ENCODE results near the gene SRRM1.
"Not testable (repeated sequence)": the region's sequence is repeated elsewhere in the genome, so short reads cannot be mapped to it uniquely, and the experiment has no call there.

DNA sequence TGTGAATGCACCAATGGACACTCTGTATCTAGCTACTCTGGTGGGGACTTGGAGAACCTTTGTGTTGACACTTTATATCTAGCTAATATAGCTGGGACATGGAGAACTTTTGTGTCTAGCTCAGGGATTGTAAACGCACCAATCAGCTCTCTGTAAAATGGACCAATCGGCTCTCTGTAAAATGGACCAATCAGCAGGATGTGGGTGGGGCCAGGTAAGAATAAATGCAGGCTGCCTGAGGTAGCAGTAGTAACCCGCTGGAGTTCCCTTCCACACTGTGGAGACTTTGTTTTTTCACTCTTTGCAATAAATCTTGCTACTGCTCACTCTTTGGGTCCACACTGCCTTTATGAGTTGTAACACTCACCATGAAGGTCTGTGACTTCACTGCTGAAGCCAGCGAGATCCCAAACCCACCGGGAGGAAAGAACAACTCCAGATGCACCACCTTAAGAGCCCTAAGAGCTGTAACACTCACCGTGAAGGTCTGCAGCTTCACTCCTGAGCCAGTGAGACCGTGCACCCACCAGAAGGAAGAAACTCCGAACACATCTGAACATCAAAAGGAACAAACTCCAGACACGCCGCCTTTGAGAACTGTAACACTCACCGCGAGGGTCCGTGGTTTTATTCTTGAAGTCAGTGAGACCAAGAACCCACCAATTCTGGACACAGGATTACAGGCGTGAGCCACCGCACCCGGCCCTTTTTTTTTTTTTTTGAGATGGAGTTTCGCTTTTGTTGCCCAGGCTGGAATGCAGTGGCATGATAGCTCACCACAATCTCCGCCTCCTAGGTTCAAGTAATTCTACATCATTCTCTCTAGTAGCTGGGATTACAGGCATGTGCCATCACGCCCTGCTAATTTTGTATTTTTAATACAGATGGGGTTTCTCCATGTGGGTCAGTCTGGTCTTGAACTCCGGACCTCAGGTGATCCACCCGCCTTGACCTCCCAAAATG is 79.3 kb downstream of the SRRM1 start:
- TF ChIP-seq BHLHE40 (IDR thresholded peaks at IDR 0.05; ENCODE audit: borderline replicate concordance); SUZ12 (IDR thresholded peaks at IDR 0.05); ELF4 (IDR thresholded peaks at IDR 0.05); SP1 (IDR thresholded peaks at IDR 0.05); HDGF (IDR thresholded peaks at IDR 0.05; ENCODE audit: borderline replicate concordance); NFRKB (IDR thresholded peaks at IDR 0.05): not testable (repeated sequence)

Data from HEK293T (cell line).